HT1080 (cell line): ENCODE results near the gene CAPN3. TPM values are rescaled to one million over a fixed set of nuclear protein-coding genes. Genes with fewer than 3 reads are reported as not detected.

Experiments
- DNase-seq: peaks from one replicate; pipeline ENCODE4 v3.0.0-alpha.2; 2015; ENCODE audit warnings: low read depth
- total RNA-seq: library from RNA; depleted of rRNA; stranded (reverse); fragments of >200 nt; shearing (Covaris generic); gene quantifications from 2 replicates; pipeline ENCODE4 v1.2.3, GENCODE V29; 2014

The CAPN3 gene
- total RNA-seq, 1 experiment from 2014 or later: 0.68 TPM

GRCh38 chr15:42392309-42393024, 33.2 kb downstream of the CAPN3 start:
- no peak for DNase-seq

- DNase-seq: no peak
Observed at GRCh38 chr15:42394106-42394505, 34.8 kb downstream of the CAPN3 start.

DNA sequence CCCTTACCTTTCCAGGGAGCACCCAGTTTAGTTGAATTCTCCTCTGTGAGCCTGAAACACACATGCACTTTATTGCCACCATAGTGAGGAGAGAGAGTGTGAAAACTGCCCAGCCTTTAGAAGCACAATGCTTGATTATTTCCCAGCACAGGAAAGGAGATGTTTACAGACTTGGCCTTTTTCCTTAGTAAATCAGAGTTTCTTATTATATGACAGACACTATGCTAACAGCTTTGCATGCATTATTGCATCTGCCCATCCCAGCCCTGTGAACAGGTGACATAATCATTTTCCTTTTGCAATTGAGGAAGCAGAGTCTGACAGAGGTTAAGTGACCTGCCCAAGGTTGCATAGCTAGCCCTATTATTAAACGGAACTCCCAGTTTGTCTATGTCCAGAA, 36.5 kb downstream of the CAPN3 start:
- no peak for DNase-seq

DNA sequence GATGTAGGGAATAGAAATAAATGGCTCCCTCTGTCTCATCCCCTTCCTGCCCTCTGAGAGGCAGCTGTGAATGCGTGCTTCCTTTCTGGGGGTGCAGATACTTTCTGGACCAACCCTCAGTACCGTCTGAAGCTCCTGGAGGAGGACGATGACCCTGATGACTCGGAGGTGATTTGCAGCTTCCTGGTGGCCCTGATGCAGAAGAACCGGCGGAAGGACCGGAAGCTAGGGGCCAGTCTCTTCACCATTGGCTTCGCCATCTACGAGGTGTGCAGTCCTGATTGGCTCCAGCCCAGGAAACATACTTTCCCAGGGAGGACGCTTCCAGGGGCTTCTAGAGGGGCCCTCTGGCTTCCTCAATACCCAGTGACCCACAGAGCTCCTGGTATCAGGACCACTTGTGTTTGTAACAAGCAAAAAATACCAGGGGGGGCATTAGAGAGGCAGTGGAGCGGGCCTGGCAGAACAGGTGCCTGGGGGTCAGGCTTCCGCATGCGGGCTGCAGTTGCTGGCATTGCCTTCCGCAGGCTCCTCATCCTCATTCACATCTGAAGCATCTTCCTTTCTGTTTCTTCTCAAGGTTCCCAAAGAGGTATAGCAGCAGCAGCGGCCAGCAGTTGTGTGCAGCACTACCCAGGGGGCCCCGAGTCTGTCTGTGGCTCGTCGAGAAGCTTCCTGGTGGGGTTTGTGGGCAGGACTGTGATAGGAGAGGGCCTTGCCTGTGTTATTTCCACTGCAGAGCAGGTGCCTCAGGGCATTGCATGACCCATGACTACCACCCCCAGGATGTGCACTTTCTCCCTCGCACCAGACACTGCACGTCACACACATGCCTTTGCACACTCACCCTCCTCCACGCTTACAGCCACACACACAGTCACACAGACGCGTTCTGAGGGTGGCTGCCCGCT, 42.5 kb downstream of the CAPN3 start:
- DNase-seq: no peak

DNA sequence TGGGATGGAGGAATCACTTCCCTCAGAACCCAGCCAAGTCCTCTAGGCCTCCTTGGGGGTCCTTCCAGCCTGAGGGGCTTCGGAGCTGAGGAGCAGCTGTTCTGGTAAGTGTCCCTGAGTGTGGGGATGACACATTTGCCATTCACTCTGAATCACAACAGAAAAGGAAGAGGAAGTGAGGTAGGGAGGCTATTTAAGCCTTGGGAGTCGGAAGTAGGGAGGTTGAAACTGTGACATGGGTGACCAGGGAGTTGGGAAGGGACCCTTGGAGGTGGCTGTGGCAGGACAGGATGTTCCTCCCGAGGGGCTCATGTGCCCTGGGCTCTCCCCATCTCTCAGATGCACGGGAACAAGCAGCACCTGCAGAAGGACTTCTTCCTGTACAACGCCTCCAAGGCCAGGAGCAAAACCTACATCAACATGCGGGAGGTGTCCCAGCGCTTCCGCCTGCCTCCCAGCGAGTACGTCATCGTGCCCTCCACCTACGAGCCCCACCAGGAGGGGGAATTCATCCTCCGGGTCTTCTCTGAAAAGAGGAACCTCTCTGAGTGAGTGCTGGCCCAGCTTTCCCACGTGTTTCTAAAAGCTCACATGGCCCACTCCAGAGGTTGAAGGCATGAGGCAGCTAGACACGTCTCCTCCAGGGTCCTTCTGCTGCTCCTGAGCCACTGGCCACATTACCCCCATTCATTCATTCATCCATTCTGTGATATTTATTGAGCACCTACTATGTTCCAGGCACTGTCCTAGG, 43.3 kb downstream of the CAPN3 start:
- peak; percentile 13 for DNase-seq

DNA sequence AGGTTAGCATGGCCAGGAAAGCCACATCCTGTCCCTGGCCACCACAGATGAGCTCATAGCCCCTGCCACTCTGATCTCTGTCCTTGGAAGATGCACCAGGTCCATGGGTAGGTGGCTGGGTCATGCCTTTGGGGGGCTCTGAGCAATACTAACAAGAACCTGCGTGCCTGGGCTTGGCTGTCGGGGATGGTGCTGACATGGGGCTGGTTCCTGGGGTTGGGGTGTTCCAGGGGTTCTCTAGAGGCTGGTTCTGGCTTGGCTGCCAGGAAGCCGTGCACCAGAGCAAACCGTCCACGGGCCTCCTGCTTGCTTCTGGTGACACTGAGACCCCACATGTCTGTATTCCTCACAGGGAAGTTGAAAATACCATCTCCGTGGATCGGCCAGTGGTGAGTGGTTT, 44.1 kb downstream of the CAPN3 start:
- no peak for DNase-seq

DNA sequence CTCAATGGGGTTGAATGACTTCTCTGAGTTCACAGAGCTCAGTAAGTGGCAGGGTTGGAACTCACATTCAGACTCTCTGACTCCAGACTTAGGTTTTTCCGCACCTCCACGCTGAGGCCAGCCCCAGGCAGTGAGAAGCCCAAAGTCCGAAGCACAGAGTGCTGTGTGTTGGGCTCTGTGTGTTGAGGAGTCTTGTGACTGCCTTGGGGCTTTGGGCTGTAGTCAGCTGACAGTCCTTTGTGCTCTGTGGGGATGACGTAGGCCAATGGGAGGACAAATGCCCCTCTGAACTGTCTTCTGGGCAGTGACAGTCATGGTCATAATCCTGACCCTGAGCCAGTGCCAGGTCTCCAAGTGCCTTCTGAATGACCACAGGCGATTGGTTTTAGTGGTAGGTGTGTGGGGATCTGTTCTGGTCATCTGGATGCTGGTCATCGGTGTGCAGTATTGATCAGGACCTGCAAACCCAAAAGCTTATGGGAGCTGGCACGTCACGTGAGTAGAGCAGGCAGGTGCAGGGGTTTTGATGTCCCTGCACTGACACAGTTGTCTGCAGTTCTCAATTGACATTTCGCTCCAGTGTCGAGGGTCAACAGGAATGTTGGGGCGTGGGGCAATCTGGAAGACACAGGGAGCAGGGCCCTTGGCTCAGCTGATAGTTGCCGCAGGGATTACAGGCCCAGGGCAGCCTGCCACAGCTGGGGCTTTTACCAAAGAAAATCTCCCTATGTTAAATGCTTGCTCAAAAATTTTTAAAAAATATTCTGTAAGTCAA, 45.3 kb downstream of the CAPN3 start:
- DNase-seq: no peak

DNA sequence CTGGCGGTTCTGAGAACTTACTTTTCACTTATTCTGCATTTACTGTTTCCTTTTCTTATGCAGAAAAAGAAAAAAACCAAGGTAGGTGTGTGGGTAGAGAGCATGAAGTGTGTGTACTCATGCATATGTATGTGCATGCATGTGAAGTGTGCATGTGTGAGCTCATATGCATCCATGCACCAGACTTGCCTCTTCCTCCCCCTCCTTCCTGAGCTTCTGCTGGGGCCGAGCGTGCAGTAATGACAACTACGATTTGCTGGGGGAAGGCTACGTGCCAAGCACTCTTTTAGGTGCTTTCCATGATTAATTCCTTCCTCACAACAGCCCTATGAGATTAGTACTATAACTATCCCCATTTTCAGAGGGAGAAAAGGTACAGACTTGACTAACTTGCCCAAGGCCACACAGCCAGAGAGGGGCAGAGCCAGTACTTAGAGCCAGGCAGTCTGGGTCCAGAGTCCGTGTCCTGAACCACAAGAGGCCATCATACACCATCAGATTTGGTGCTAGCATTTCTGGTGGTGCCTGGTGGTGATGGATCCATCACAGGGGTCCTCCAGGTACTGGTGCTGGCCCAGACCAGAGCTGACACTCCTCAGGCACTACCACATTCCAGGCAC, 46.7 kb downstream of the CAPN3 start:
- DNase-seq: no peak

GRCh38 chr15:42408178-42408577, 48.9 kb downstream of the CAPN3 start:
- no peak for DNase-seq

DNA sequence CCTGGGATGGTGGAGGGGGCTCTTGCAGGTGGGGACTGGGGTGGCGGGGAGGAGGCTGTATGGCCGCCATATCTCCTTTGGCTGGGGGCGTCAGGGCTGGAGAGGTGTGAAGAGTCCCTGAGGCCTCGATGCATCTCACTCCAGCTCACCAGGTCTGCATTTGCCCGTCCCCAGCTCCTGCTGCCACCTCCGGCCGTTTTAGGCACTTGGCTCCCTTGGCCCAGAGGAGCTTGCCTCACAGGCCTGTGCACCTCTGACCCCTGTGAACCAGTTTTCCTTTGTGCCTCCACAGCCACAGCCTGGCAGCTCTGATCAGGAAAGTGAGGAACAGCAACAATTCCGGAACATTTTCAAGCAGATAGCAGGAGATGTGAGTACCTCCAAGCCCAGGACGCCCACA, 49.7 kb downstream of the CAPN3 start:
- no peak for DNase-seq

DNA sequence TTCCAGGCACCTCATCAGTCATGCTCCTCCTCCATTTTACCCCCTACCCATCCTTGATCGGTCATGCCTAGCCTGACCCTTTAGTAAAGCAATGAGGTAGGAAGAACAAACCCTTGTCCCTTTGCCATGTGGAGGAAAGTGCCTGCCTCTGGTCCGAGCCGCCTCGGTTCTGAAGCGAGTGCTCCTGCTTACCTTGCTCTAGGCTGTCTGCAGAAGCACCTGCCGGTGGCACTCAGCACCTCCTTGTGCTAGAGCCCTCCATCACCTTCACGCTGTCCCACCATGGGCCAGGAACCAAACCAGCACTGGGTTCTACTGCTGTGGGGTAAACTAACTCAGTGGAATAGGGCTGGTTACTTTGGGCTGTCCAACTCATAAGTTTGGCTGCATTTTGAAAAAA, 52.6 kb downstream of the CAPN3 start:
- no peak for DNase-seq

- no peak for DNase-seq
Observed at GRCh38 chr15:42413920-42414319, 54.6 kb downstream of the CAPN3 start.

- DNase-seq: no peak
Observed at GRCh38 chr15:42419369-42419768, 60.1 kb downstream of the CAPN3 start.

DNA sequence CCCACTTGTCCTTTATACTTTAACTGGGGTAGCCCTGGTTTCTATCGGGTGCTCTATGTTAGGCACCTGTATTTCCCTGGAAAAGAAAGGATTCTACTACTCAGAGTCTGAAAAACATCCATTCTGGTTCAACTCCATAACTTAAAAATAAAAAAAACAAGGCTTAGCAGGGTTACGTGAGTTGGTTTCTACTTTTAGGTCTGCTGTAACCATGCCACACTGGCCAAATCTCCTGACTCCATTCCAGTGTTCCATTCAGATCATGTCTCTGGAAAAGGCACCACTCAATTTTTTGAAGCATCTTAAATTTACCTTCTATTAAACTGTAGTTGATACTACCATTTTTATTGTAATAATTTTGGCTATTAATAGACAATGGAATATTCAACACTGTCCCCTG, 62.1 kb downstream of the CAPN3 start:
- DNase-seq: no peak

GRCh38 chr15:42427429-42428223, 68.3 kb downstream of the CAPN3 start:
- DNase-seq: peak; percentile 6

- no peak for DNase-seq
Observed at GRCh38 chr15:42444415-42445063, 85.2 kb downstream of the CAPN3 start.

DNA sequence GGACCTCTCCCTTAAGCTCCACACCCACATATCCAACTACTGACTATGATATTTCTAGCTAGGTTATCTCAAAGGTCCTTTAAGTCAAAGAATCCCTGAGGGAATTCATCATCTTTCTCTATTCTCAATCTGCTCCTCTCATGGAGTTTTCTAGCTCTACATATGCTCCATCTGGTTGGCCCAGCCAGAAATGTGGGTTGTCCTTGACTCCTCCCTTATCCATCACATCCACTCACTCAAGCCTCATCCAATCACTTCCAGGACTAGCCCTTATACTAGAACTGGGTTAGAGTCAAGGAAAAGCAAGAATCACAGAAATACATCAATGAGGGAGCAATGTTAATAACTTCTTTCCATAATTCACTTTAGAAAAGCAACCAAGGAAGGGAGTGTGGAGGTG, 86.2 kb downstream of the CAPN3 start:
- no peak for DNase-seq

DNA sequence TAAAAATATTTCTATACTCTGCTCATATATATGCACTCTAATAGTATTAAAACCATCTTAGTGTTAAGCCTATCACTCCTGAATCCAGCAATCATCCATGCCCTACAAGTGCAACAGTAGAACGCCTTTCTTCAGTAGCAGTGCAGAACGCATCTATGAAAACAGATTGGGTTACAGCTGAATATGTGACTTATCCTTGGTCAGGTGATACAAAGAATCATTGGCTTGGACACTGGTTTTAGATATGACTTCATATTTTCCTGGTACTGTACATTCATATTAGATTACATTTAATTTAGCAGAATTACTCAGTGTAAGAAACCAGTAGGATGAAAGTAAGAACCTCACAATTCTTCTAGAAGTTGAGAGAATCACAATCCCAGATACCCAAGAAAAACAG, 88.3 kb downstream of the CAPN3 start:
- no peak for DNase-seq

GRCh38 chr15:42448281-42448680, 89.0 kb downstream of the CAPN3 start:
- no peak for DNase-seq
